ENCODE results near the gene B3GALT2. TPM values are rescaled to one million over a fixed set of nuclear protein-coding genes. Genes with fewer than 3 reads are reported as not detected.

Gene B3GALT2
- total and polyA plus RNA-seq, 2 of the 8 experiments (the other 6 are each of a cell fraction or from before 2014, with no cell fraction given), result not detected

DNA sequence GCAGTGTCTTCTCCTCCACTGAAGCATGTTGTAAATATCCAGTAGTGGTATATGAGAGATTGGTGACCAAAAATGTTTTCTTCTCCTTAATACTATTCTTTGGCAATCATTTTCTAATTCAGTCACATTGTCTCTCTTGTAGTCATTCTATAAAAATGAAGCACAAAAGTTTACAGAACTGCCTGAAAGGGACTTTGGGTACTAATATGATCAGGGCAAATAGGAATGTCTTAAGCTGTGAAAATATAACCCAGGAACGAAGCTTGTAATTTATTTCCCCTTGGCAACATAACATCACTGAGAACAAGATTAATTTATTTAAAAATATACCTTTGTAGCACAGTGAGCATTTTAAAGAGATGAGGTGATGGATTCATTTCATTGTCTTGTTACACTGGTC lies 4.9 kb downstream of the B3GALT2 start:
- CTCF ChIA-PET (ENCODE audit: partially characterized antibody), result interaction anchor here (2.3 kb wide), 1 partner anchor 10 kb away, joined by 10 read pairs; no protein-coding TSS in a partner anchor

More for the DNA sequence above, 4.9 kb downstream of the B3GALT2 start:
- Histone ChIP-seq H3K18ac (ENCODE audit: extremely low read depth, low read length) (no peak overlapping the region), H2BK20ac (ENCODE audit: low read length) (no peak overlapping the region), H3K14ac (ENCODE audit: insufficient read length) (no peak overlapping the region), H2BK5ac (ENCODE audit: low read depth, low read length) (no peak overlapping the region), H3K27me3 (replicated peaks in 1 of 4; ENCODE audit: control insufficient read depth in 3 of 4, extremely low read depth in 1 of 4, insufficient read depth in 3 of 4, low read length in 3 of 4) (no peaks in the 10 kb centered on the region), H4K5ac (ENCODE audit: insufficient read length, low read depth, low read length) (no peak overlapping the region), H3K4me1 (replicated peaks in 1 of 4; ENCODE audit: control insufficient read depth in 3 of 4, insufficient read depth in 4 of 4, low read length in 3 of 4) (no peaks in the 10 kb centered on the region; a peak in 1 of 7 replicates), H3K27ac (ENCODE audit: low read depth, low read length) (no peak overlapping the region), H3K56ac (replicated peaks; ENCODE audit: insufficient read length, low read depth, low read length) (no peak overlapping the region), H3K36me3 (ENCODE audit: control insufficient read depth in 2 of 4, insufficient read depth in 4 of 4, low read length in 3 of 4) (no peaks in the 10 kb centered on the region), H4K91ac (replicated peaks; ENCODE audit: insufficient read length, low read length) (no peak overlapping the region), H2BK12ac (ENCODE audit: low read depth, low read length) (no peak overlapping the region), H4K20me1 (replicated peaks in 1 of 2; ENCODE audit: control insufficient read depth in 1 of 2, insufficient read depth in 2 of 2, low read length in 2 of 2) (peaks cover 2 to 5% of the 10 kb centered on the region in 2 experiments), H3K4me2 (ENCODE audit: insufficient read depth in 1 of 2, low read depth in 2 of 2, low read length in 2 of 2) (no peak overlapping the region), H2BK120ac (replicated peaks; ENCODE audit: low read depth, low read length) (no peak overlapping the region), H3K9me3 (ENCODE audit: insufficient read depth in 2 of 2, low read depth in 1 of 2, low read length in 1 of 2) (no peaks in the 10 kb centered on the region), H3K79me1 (ENCODE audit: low read depth, low read length) (no peaks in the 10 kb centered on the region; the same call in 1 of the 2 replicates), H2BK15ac (ENCODE audit: low read length) (no peak overlapping the region), H3K9ac (replicated peaks in 1 of 4; ENCODE audit: extremely low read depth in 1 of 4, low read depth in 3 of 4, low read length in 3 of 4) (no peak overlapping the region), H4K8ac (ENCODE audit: extremely low read depth, insufficient read depth, low read length) (no peak overlapping the region), H3K23me2 (ENCODE audit: low read depth, low read length) (no peaks in the 10 kb centered on the region), H2AK5ac (ENCODE audit: low read depth, low read length) (no peak overlapping the region), H3K79me2 (ENCODE audit: control insufficient read depth in 1 of 2, insufficient read depth in 2 of 2, low read length in 2 of 2) (peaks cover 0 to 43% of the 10 kb centered on the region in 2 experiments; a peak in 3 of 4 replicates), H3K4me3 (ENCODE audit: extremely low read depth in 1 of 4, insufficient read depth in 2 of 4, low read depth in 3 of 4, low read length in 4 of 4) (no peak overlapping the region), H3K4ac (replicated peaks; ENCODE audit: insufficient read length, low read depth, low read length) (no peak overlapping the region), H3K23ac (ENCODE audit: insufficient read length) (no peak overlapping the region), H2AFZ (ENCODE audit: low read length) (no peak overlapping the region)
- POLR2A ChIA-PET (ENCODE audit: partially characterized antibody), result no interaction called here
- WGBS, 2 experiments (ENCODE audit: extremely low coverage in 1 of 2, insufficient coverage in 1 of 2, insufficient read length in 1 of 2, insufficient replicate concordance in 2 of 2, low coverage in 1 of 2, low lambda C conversion rate in 2 of 2, missing lambda C conversion rate in 1 of 2), result 100% methylated on average over 1 of the region's 1 CpG; no CpG with 5 or more reads in 1 of the 2 experiments
- FAIRE-seq (no peak), DNase-seq (ENCODE audit: low read depth in 1 of 2, low spot score in 2 of 2) (no peak)
- no peak for TF ChIP-seq ASH2L (IDR thresholded peaks at IDR 0.05; ENCODE audit: low read length)
- no peak for TF ChIP-seq KDM4A (IDR thresholded peaks at IDR 0.05; ENCODE audit: low read depth, low read length, severe bottlenecking)
- no peak for TF ChIP-seq SIX5 (IDR thresholded peaks at IDR 0.05; ENCODE audit: low read depth, low read length)
- TF ChIP-seq SP2 (IDR thresholded peaks at IDR 0.05; ENCODE audit: low read length), result no peak
- TF ChIP-seq EP300 (IDR thresholded peaks at IDR 0.05; ENCODE audit: borderline replicate concordance in 1 of 2, low read depth in 2 of 2, low read length in 2 of 2), result no peak
- no peak for TF ChIP-seq POLR2A (IDR thresholded peaks at IDR 0.05; ENCODE audit: control extremely low read depth in 1 of 2, low read depth in 2 of 2, low read length in 2 of 2)
